C4-2B (cell line): ENCODE measurements around the gene PCF11.

ENCODE experiments used
- CTCF ChIP-seq: fragments of 450-650 bp; conservative IDR thresholded peaks from 2 replicates; pipeline ENCODE4 v1.5.1; 2017; ENCODE audit warnings: mild to moderate bottlenecking
- ZFX ChIP-seq: fragments of 450-650 bp; IDR thresholded peaks from 2 replicates; pipeline ENCODE4 v1.6.1; 2017

GRCh38 chr11:83172551-83172950 lies 15.6 kb downstream of the PCF11 start:
- TF ChIP-seq CTCF (no peak), ZFX (no peak)
